SU-DHL-6 (cell line): ENCODE measurements around the gene EEFSEC.

Experiments used
- H2AFZ ChIP-seq: fragments of 200-600 bp; sonication (generic); 2 replicates; pipeline ENCODE4 v1.6.1; 2014; ENCODE audit warnings: low read depth, mild to moderate bottlenecking, moderate library complexity, mixed read lengths, antibody characterized with exemption, low read length; ENCODE audit not compliant: severe bottlenecking
- H3F3A ChIP-seq: fragments of 200-600 bp; shearing (Covaris generic); 2 replicates; pipeline ENCODE4 v1.6.0; 2016; ENCODE audit warnings: antibody characterized with exemption, mild to moderate bottlenecking; ENCODE audit not compliant: insufficient read depth
- H3K27ac ChIP-seq: fragments of 200-600 bp; sonication (generic); 2 replicates; pipeline ENCODE4 v1.5.1; 2016; ENCODE audit warnings: low read depth, mild to moderate bottlenecking, low read length, moderate library complexity, mixed read lengths
- H3K27me3 ChIP-seq: fragments of 200-600 bp; sonication (generic), shearing (Covaris generic); 2 replicates; pipeline ENCODE4 v1.6.0; 2014; ENCODE audit warnings: mild to moderate bottlenecking, low read length
- H3K36me3 ChIP-seq: fragments of 200-600 bp; sonication (generic); 2 replicates; pipeline ENCODE4 v1.6.1; 2014; ENCODE audit warnings: mild to moderate bottlenecking, low read length, mixed read lengths
- H3K4me2 ChIP-seq: fragments of 300-600, 200-600 bp; shearing (Covaris generic), sonication (generic); 2 replicates; pipeline ENCODE4 v1.6.0; 2014; ENCODE audit warnings: low read length, low read depth, mild to moderate bottlenecking; ENCODE audit not compliant: poor library complexity, severe bottlenecking
- H3K4me3 ChIP-seq: fragments of 200-600 bp; sonication (generic); 2 replicates; pipeline ENCODE4 v1.5.1; 2014; ENCODE audit warnings: antibody characterized with exemption, low read length, mild to moderate bottlenecking, mixed read lengths; ENCODE audit not compliant: insufficient read depth, poor library complexity, severe bottlenecking
- H3K79me2 ChIP-seq: fragments of 200-600 bp; sonication (generic); 2 replicates; pipeline ENCODE4 v1.6.1; 2014; ENCODE audit warnings: mild to moderate bottlenecking, low read length, moderate library complexity; ENCODE audit not compliant: insufficient read depth
- H3K9ac ChIP-seq: fragments of 200-600 bp; sonication (generic); 2 replicates; pipeline ENCODE4 v1.7.0; 2014; ENCODE audit warnings: mild to moderate bottlenecking, low read length
- H3K9me2 ChIP-seq: fragments of 200-600 bp; sonication (generic); replicated peaks from 2 replicates; pipeline ENCODE4 v1.6.1; 2014; ENCODE audit warnings: low read length; ENCODE audit not compliant: insufficient read depth
- H3K9me3 ChIP-seq: fragments of 200-600 bp; sonication (generic); 2 replicates; pipeline ENCODE4 v1.6.1; 2014; ENCODE audit warnings: low read length, mixed read lengths; ENCODE audit not compliant: insufficient read depth
- H4K20me1 ChIP-seq: fragments of 200-600 bp; sonication (generic); 2 replicates; pipeline ENCODE4 v1.6.1; 2014; ENCODE audit warnings: low read depth, mild to moderate bottlenecking, antibody characterized with exemption, low read length, moderate library complexity, mixed read lengths
- CTCF ChIP-seq: fragments of 200-600 bp; sonication (generic); IDR thresholded peaks from one replicate; pipeline ENCODE4 v1.5.1; 2017; ENCODE audit warnings: antibody characterized with exemption, mild to moderate bottlenecking, low read length, moderate library complexity; ENCODE audit not compliant: insufficient read depth, poor library complexity, severe bottlenecking
- EZH2phosphoT487 ChIP-seq: fragments of 200-600 bp; sonication (generic), shearing (Covaris generic); conservative IDR thresholded peaks from 2 replicates; pipeline ENCODE4 v1.6.1; 2018; ENCODE audit warnings: mild to moderate bottlenecking, antibody characterized with exemption, low read length, moderate library complexity, mixed read lengths

The EEFSEC gene

DNA sequence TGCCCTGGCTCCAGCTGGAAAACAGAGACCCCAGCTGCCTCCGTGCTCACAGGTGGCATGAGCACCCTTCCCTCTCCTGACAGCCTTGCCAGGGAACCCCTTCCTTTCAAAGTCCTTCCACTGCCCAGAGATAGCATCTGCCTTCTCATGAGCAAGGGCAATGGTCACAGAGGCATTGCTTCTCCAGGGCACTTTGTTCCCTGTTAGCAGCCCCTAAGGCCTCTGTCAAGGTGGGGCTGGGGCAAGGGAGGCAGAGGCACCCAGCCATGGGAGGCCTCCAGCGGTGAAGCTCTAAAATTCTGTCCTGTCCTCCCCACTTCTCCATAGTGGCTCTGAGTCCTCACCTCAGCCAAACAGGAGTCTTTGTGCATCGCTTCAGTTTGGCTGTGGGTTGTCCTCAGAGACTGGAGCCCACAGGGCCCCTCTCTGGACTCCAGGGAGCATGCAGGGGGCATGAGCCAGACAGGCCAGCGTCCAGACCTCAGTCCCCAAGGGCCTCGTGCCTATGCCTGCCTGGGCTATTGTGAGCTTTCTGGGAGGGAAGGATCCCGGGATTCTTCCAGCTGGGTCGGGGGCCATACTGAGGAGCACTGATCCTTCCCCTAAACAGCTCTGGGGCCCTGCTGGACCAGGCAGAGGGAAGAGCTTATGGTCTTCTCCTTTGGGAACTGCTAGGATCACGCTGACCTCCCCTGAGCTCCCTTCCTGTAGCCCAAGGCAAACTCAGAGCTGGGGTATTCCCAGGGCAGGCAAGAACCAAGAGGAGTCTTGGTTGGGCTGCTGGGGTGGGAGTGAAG lies 206.8 kb downstream of the EEFSEC start:
- Histone ChIP-seq H3F3A (no peaks in the 10 kb centered on the region), H3K9ac (no peak overlapping the region), H3K27ac (no peak overlapping the region), H3K9me2 (no peaks in the 10 kb centered on the region), H3K9me3 (no peaks in the 10 kb centered on the region), H4K20me1 (no peaks in the 10 kb centered on the region), H3K27me3 (no peaks in the 10 kb centered on the region), H3K4me2 (no peak overlapping the region), H2AFZ (no peak overlapping the region), H3K4me3 (no peak overlapping the region), H3K36me3 (no peaks in the 10 kb centered on the region), H3K79me2 (no peaks in the 10 kb centered on the region)
- TF ChIP-seq CTCF (no peak), EZH2phosphoT487 (no peak)

- TF ChIP-seq CTCF, result no peak
- no peak for TF ChIP-seq EZH2phosphoT487
- no peak overlapping the region for H3K9ac ChIP-seq
- no peaks in the 10 kb centered on the region for H3K9me3 ChIP-seq
- H3K9me2 ChIP-seq, result no peaks in the 10 kb centered on the region
- no peaks in the 10 kb centered on the region for H3F3A ChIP-seq
- no peaks in the 10 kb centered on the region for H3K36me3 ChIP-seq
- no peak overlapping the region for H2AFZ ChIP-seq
- H3K4me2 ChIP-seq, result no peak overlapping the region
- H3K79me2 ChIP-seq, result no peaks in the 10 kb centered on the region
- no peak overlapping the region for H3K4me3 ChIP-seq
- H3K27ac ChIP-seq, result no peak overlapping the region
- no peaks in the 10 kb centered on the region for H4K20me1 ChIP-seq
- H3K27me3 ChIP-seq, result no peaks in the 10 kb centered on the region
Observed at GRCh38 chr3:128360705-128361271, 207.5 kb downstream of the EEFSEC start.

GRCh38 chr3:128362026-128362965 lies 209.0 kb downstream of the EEFSEC start:
- H3K27ac ChIP-seq, result no peak overlapping the region
- H3F3A ChIP-seq, result no peaks in the 10 kb centered on the region
- H3K79me2 ChIP-seq, result no peaks in the 10 kb centered on the region
- TF ChIP-seq CTCF (no peak), EZH2phosphoT487 (no peak)
- no peak overlapping the region for H2AFZ ChIP-seq
- H3K4me2 ChIP-seq, result no peak overlapping the region
- H4K20me1 ChIP-seq, result no peaks in the 10 kb centered on the region
- H3K36me3 ChIP-seq, result no peaks in the 10 kb centered on the region
- H3K9ac ChIP-seq, result no peak overlapping the region
- H3K9me3 ChIP-seq, result no peaks in the 10 kb centered on the region
- H3K9me2 ChIP-seq, result no peaks in the 10 kb centered on the region
- H3K4me3 ChIP-seq, result no peak overlapping the region
- H3K27me3 ChIP-seq, result no peaks in the 10 kb centered on the region
